HG02642 (cell line): ENCODE measurements around the gene COPG1.
A peak's percentile ranks its signal among the peaks of the same experiment; 100 is the strongest.
"Not testable (repeated sequence)": the region's sequence is repeated elsewhere in the genome, so short reads cannot be mapped to it uniquely, and the experiment has no call there.

Source experiments
- ATAC-seq: cut with Tn5 transposase; IDR thresholded peaks from one replicate; pipeline ENCODE4 v1.9.1; 2021; ENCODE audit warnings: mild to moderate bottlenecking; ENCODE audit not compliant: unreplicated experiment, poor library complexity

COPG1 gene

GRCh38 chr3:129238945-129239705 is 10.3 kb upstream of the COPG1 start:
- no peak for ATAC-seq

- ATAC-seq = no peak
These were observed 9.4 kb upstream of the COPG1 start for GRCh38 chr3:129239991-129240390.

- no peak for ATAC-seq
These were observed 9.0 kb upstream of the COPG1 start for GRCh38 chr3:129240436-129240835.

GRCh38 chr3:129245141-129245540 is 4.3 kb upstream of the COPG1 start:
- ATAC-seq = no peak

GRCh38 chr3:129245641-129246306 is 3.6 kb upstream of the COPG1 start:
- ATAC-seq = peak; percentile 58

- ATAC-seq = no peak
These were observed 2.8 kb upstream of the COPG1 start for GRCh38 chr3:129246636-129247035.

GRCh38 chr3:129248286-129248979 is 973 bp upstream of the COPG1 start:
- ATAC-seq = no peak

- no peak for ATAC-seq
These were observed 3.3 kb downstream of the COPG1 start for GRCh38 chr3:129252748-129253147.

GRCh38 chr3:129254536-129255230 is 5.3 kb downstream of the COPG1 start:
- ATAC-seq = no peak

GRCh38 chr3:129256270-129256669 is 6.9 kb downstream of the COPG1 start:
- no peak for ATAC-seq

GRCh38 chr3:129257609-129258008 is 8.2 kb downstream of the COPG1 start:
- ATAC-seq = no peak

GRCh38 chr3:129259612-129260477 is 10.4 kb downstream of the COPG1 start:
- ATAC-seq = no peak

- no peak for ATAC-seq
These were observed 11.2 kb downstream of the COPG1 start for GRCh38 chr3:129260606-129261005.

GRCh38 chr3:129261894-129262293 is 12.5 kb downstream of the COPG1 start:
- ATAC-seq = no peak

GRCh38 chr3:129263161-129263910 is 13.9 kb downstream of the COPG1 start:
- no peak for ATAC-seq

- not testable (repeated sequence) for ATAC-seq
These were observed 15.6 kb downstream of the COPG1 start for GRCh38 chr3:129264994-129265393.

GRCh38 chr3:129266651-129267050 is 17.2 kb downstream of the COPG1 start:
- ATAC-seq = no peak

- ATAC-seq = no peak
These were observed 19.0 kb downstream of the COPG1 start for GRCh38 chr3:129268396-129268795.

- ATAC-seq = no peak
These were observed 22.3 kb downstream of the COPG1 start for GRCh38 chr3:129271674-129272073.
